Left renal pelvis (tissue), 4 donors: ENCODE results near the gene MYMX. TPM values are rescaled to one million over a fixed set of nuclear protein-coding genes. Genes with fewer than 3 reads are reported as not detected.
A peak's percentile ranks its signal among the peaks of the same experiment; 100 is the strongest.
"Not testable (repeated sequence)": the region's sequence is repeated elsewhere in the genome, so short reads cannot be mapped to it uniquely, and the experiment has no call there.

ENCODE experiments used
- DNase-seq, 4 donors: peaks; one replicate each; pipeline ENCODE4 v3.0.0-alpha.2; 2013; ENCODE audit warnings: low read depth in 4 of 4, low spot score in 3 of 4
- polyA plus RNA-seq, 4 donors: library from polyadenylated mRNA; unstranded; fragments of 120-200 nt; gene quantifications; one replicate each; pipeline ENCODE4 v1.2.1, GENCODE V29; 2013; ENCODE audit not compliant: insufficient read length in 4 of 4

The MYMX gene
- polyA plus RNA-seq, result 1 to 10 TPM in 2 of 4 donors, under 1 TPM in 2; 0.33 to 1.2 (median 0.83) TPM

GRCh38 chr6:44216677-44217331 lies at the start of gene MYMX:
Gene MYMX (plus strand): TSS chr6:44216926. CDS start chr6:44217472, 546 bp downstream.
- DNase-seq, result no peak

GRCh38 chr6:44167567-44167966 lies 49.2 kb upstream of the MYMX start:
- no peak for DNase-seq

- DNase-seq, result no peak
These were observed 47.6 kb upstream of the MYMX start for GRCh38 chr6:44169154-44169553.

GRCh38 chr6:44169886-44170570 lies 46.7 kb upstream of the MYMX start:
- no peak for DNase-seq

GRCh38 chr6:44171899-44172546 lies 44.7 kb upstream of the MYMX start:
- DNase-seq, result no peak

GRCh38 chr6:44172731-44173500 lies 43.8 kb upstream of the MYMX start:
- DNase-seq, result peak; percentile 33 to 57 (median 48)

GRCh38 chr6:44176130-44176761 lies 40.5 kb upstream of the MYMX start:
- DNase-seq, result no peak

- DNase-seq, result no peak
These were observed 39.8 kb upstream of the MYMX start for GRCh38 chr6:44176762-44177509.

GRCh38 chr6:44177691-44178423 lies 38.9 kb upstream of the MYMX start:
- DNase-seq, result no peak

- no peak for DNase-seq
These were observed 38.2 kb upstream of the MYMX start for GRCh38 chr6:44178424-44179071.

GRCh38 chr6:44179072-44179536 lies 37.6 kb upstream of the MYMX start:
- DNase-seq, result no peak

GRCh38 chr6:44179648-44180047 lies 37.1 kb upstream of the MYMX start:
- no peak for DNase-seq

- DNase-seq, result no peak
These were observed 36.3 kb upstream of the MYMX start for GRCh38 chr6:44180406-44180805.

GRCh38 chr6:44180886-44181285 lies 35.8 kb upstream of the MYMX start:
- no peak for DNase-seq

GRCh38 chr6:44181784-44182183 lies 34.9 kb upstream of the MYMX start:
- DNase-seq, result not testable (repeated sequence)

GRCh38 chr6:44182911-44183390 lies 33.8 kb upstream of the MYMX start:
- DNase-seq, result no peak

- no peak for DNase-seq
These were observed 32.9 kb upstream of the MYMX start for GRCh38 chr6:44183783-44184182.

- not testable (repeated sequence) for DNase-seq
These were observed 31.4 kb upstream of the MYMX start for GRCh38 chr6:44185356-44185755.
